ENCODE measurements around the gene SFTPD.
"Not testable (repeated sequence)": the region's sequence is repeated elsewhere in the genome, so short reads cannot be mapped to it uniquely, and the experiment has no call there.

SFTPD gene

GRCh38 chr10:79948976-79949722 lies at the start of gene SFTPD:
Gene SFTPD (minus strand): TSS chr10:79949105. CDS start chr10:79946659, 2,446 bp downstream.
- no peak for DNase-seq (ENCODE audit: low read depth)

GRCh38 chr10:79995979-79996634 lies 47.2 kb upstream of the SFTPD start:
- DNase-seq (ENCODE audit: low read depth) = no peak

- no peak for DNase-seq (ENCODE audit: low read depth)
Observed at GRCh38 chr10:79994556-79994955, 45.7 kb upstream of the SFTPD start.

GRCh38 chr10:79988199-79988598 lies 39.3 kb upstream of the SFTPD start:
- not testable (repeated sequence) for DNase-seq (ENCODE audit: low read depth)

GRCh38 chr10:79986661-79987060 lies 37.8 kb upstream of the SFTPD start:
- DNase-seq (ENCODE audit: low read depth) = not testable (repeated sequence)

GRCh38 chr10:79985481-79986072 lies 36.7 kb upstream of the SFTPD start:
- DNase-seq (ENCODE audit: low read depth) = no peak

- DNase-seq (ENCODE audit: low read depth) = no peak
Observed at GRCh38 chr10:79984851-79985250, 35.9 kb upstream of the SFTPD start.

GRCh38 chr10:79983286-79983909 lies 34.5 kb upstream of the SFTPD start:
- no peak for DNase-seq (ENCODE audit: low read depth)

GRCh38 chr10:79982861-79983260 lies 34.0 kb upstream of the SFTPD start:
- no peak for DNase-seq (ENCODE audit: low read depth)

GRCh38 chr10:79982362-79982800 lies 33.5 kb upstream of the SFTPD start:
- DNase-seq (ENCODE audit: low read depth) = no peak

GRCh38 chr10:79981450-79982361 lies 32.8 kb upstream of the SFTPD start:
- DNase-seq (ENCODE audit: low read depth) = no peak

GRCh38 chr10:79980711-79981110 lies 31.8 kb upstream of the SFTPD start:
- no peak for DNase-seq (ENCODE audit: low read depth)

GRCh38 chr10:79979976-79980687 lies 31.2 kb upstream of the SFTPD start:
- DNase-seq (ENCODE audit: low read depth) = no peak

- no peak for DNase-seq (ENCODE audit: low read depth)
Observed at GRCh38 chr10:79979310-79979975, 30.5 kb upstream of the SFTPD start.

GRCh38 chr10:79976999-79977398 lies 28.1 kb upstream of the SFTPD start:
- no peak for DNase-seq (ENCODE audit: low read depth)

- DNase-seq (ENCODE audit: low read depth) = no peak
Observed at GRCh38 chr10:79970062-79970461, 21.2 kb upstream of the SFTPD start.

- no peak for DNase-seq (ENCODE audit: low read depth)
Observed at GRCh38 chr10:79947787-79948424, 999 bp downstream of the SFTPD start.

- no peak for DNase-seq (ENCODE audit: low read depth)
Observed at GRCh38 chr10:79947083-79947415, 1.9 kb downstream of the SFTPD start.

- DNase-seq (ENCODE audit: low read depth) = no peak
Observed at GRCh38 chr10:79946271-79947082, 2.4 kb downstream of the SFTPD start.
